Putamen (tissue), 1 donor: ENCODE data around the gene C19orf81.

ENCODE experiments used
- DNase-seq: peaks from one replicate; pipeline ENCODE4 v3.0.0-alpha.2; 2016; ENCODE audit warnings: low spot score

The C19orf81 gene

DNA sequence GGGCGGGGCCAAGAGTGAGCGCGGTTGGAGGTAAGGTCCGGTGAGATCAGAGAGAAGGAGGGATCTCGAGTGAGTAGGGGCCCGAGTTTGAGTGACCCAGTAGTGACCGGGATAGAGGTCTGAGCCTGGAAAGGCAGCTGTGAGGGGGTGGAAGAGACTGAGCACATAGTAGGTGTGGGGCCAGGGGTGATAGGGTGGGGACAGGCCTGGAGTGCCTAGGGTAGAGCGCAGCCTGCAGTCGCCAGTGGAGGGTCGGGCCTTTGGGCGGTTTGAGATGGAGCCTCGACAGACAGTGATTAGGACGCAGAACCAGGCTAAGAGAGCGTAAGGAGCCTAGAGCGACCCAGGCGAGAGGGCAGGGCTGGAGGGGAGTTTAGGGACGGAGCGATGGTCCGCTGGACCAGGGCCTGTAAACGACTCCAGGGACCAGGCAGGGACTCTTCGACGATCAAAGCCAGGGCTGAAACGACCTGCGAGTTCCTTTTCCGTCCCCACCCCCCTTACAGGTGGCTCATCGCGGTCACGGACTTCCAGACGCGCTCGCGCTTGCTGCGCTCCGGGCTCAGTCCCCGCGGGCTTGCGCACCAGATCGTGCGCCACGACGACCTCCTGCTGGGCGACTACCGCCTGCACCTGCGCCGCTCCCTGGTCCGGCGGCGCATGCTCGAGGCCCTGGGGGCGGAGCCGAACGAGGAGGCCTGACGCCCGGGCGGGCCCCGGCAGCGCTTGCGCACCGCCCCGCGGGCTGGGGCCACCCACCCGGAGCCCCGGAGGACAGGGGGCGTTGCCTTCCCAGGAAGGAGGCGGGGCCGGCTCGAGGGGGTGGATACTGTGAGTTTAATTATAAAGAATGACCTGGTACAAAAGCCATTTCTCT is 9.4 kb downstream of the C19orf81 start:
- peak; percentile 86 for DNase-seq

GRCh38 chr19:50659318-50660087 is 10.3 kb downstream of the C19orf81 start:
- DNase-seq = no peak

- DNase-seq = no peak
These were observed 10.8 kb downstream of the C19orf81 start for GRCh38 chr19:50660088-50660366.

GRCh38 chr19:50661023-50661422 is 11.8 kb downstream of the C19orf81 start:
- DNase-seq = no peak

GRCh38 chr19:50661766-50662650 is 12.8 kb downstream of the C19orf81 start:
- DNase-seq = no peak

DNA sequence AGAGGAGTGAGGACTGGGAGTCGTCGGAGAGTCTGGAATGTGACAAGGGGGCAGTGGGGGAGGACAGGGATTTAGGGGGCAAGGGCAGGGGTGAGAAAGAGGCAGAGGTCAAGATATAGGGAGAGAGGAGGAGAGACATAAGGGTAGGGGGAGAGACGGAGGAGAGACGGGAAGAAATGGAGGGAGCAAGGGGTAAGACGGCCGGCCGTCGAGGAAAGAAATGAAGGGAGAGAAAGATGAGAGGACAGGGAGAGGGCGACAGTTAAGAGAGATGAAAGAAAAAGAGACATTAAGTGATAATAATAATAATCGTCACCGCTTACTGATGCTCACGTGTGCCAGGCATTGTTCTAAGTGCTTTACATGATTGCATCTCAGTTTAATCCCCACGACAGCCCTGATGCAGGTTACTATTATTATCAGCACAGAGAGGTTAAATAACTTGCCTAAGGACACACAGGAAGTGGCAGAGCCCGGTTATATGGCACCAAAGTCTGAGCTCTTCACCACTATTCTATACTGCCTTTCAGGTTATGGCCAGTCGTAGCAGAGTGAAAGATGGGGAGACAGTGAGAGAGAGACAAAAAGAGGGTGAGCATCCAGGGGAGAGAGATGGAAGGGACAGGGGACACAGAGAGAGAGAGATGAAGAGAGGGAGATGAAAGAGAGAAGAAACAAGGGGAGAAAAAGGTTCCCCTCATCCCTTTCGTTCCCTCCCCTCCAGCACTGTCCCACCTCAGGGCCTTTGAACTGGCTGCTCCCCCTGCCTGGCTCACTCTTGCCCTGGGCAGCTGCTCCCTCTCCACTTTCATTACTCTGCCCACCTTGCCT is 13.6 kb downstream of the C19orf81 start:
- no peak for DNase-seq

DNA sequence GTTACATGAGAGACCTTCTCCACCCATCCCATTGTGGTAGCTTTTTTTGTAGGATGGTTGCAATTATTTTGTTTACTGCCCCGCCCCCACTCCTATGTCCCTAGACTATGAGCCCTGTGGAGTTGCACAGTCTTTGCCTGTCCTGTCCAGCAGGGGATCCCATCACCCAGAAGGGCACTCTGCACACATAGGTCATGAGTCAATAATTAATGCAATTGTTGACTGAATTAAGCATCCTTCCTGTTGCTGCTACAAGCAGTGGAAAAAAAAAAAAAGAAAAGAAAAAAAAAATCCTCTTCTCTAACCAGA is 14.2 kb downstream of the C19orf81 start:
- no peak for DNase-seq

DNA sequence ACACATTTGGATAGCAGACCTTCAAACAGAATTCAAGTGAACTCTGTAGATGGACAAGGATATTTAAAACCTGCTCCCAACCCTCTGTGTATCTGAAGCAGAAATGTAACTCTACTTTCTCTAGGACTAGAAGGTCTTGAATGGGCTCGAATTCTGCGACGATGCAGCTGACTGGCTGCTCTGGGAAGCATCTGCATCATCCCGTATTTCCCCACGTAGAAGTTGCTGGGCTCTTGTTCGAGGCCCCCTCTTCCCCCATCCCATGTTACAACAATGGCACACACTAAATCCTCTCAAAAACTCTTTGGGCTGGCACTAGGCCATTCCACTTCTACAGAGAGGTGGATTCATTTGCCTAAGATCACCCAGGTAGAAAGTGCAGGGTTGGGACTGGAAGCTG is 15.0 kb downstream of the C19orf81 start:
- DNase-seq = no peak

DNA sequence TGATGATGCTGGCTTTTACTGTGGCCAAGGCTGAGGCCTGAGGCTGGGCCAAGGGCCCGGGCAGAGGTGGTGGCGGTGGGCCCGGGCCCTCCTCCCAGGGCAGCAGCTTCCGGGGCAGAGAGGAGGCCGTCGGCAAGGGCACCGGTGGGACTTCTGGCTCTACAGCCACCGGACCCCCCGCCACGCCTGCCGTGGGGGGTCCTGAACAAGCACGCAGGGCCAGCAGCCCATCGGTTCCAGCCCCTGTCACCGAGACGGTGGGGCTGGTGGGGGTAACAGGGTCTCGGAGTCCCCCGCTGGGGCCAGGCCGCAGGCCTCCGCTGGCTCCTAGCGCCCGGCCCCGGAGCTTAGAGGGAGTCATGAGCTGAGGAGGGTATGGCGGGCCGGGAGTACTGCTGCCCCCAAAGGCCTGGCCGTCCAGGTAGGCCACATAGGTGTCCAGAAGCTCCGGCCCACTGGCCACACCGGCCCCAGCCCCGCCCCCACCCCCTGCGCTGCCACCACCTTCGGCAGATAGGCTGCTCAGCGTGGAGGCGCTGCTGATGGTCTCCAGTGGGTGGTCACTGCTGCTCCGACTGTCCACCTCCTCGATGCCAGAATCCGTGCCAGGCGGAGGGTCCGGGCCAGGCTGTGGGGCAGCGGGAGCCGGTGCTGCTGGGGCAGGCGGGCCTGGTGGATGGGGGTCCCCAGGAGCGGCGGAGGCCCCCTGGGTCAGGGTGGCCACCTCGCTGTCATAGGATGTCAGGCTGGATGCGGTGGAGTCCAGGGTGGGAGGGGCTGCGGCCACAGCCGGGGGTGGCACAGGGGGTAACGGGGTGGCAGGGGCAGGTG is 17.3 kb downstream of the C19orf81 start:
- DNase-seq = no peak

GRCh38 chr19:50667177-50667758 is 18.0 kb downstream of the C19orf81 start:
- DNase-seq = no peak

DNA sequence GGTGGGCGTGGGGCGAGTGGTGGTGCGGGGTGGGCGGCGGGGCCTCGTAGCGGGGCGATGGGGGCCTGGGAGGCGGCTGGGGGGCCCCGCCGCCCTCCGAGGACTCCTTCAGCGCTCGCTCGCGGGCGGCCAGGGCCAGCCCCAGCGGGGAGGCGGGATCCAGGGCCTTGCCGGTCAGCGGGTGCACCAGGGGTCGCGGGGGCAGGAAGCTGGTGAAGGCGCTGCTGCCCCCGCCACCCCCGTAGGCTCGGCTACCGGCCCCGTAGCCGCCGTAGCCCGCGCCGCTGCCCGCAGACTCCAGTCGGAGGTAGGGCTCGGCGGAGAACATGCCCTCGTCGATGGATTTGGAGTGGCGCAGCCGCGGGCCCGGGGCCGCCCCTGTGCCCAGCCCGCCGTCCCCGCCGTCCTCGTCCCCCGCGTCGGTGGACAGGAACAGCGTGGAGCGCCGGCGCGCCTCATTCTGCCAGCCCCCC is 18.6 kb downstream of the C19orf81 start:
- DNase-seq = no peak

DNA sequence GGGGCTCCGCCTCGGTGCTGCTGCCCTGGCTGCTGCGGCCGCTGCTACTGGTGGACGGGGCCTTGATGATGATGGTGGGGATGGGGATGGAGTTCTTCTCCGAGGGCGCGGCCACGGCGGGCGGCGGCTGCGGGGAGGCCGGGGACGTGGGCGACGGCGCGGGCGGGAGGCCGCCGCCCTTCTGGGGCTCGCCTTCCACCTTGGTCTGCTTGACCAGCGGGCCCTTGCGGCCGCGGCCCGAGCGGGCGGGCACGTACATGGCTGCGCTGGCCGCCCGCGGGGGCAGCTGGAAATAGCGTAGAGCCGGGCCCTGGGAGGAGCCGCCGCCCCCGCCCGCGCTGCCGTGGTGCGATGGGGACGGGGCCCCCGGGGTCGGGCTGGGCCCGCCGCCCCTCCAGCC is 19.2 kb downstream of the C19orf81 start:
- no peak for DNase-seq

DNA sequence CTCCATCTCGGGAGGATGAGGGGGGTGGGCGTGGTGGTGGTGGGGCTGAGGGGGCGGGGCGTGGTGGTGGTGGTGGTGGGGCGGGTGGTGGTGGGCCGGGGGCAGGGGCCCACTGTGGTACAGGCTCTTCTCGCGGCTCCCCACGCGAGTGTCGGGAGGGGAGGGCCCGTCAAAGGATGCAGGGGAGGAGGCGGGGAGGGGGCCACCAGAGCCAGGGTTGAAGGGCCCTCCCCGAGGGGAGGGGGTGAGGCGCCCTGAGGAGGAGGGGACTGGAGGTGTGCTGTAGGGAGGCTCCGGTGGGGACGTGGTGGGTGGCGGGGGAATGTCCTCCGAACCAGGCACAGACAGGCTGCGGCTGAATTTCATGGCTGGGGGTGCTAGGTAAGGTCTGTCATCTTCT is 19.6 kb downstream of the C19orf81 start:
- DNase-seq = no peak

GRCh38 chr19:50669302-50670101 is 20.3 kb downstream of the C19orf81 start:
- DNase-seq = no peak

DNA sequence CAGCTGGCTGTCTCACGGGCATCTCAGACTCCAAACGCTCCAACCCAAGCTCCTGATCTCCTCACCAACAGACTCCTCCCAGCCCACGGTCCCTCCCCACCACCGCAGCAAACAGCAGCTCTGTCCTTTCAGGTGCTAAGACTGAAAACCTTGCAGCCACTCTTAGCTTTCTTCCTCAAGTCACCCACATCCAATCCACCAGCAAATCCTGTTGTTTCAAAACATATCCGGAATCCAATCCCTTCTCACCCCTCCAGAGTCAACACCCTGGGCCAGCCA is 20.8 kb downstream of the C19orf81 start:
- no peak for DNase-seq

DNA sequence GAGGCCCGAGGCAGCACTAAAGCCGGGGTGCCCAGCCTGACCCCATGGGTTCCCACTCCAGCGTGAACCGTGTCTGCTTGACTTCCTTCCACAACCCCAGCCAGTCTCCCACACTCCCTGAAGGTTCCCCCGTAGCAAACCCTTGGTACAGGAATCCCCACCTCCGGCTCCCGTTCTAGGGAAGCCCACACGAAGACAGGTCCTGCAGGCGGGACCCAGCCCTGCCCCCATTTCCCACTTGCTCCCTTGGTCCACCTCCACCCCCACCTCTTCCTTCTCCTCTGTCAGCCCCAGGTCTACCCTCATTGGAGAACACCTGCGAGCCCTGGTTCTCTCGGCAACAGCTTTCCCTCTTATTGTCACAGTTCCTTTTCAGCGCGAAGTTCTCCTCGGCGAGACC is 23.9 kb downstream of the C19orf81 start:
- DNase-seq = no peak

GRCh38 chr19:50676625-50677197 is 27.5 kb downstream of the C19orf81 start:
- DNase-seq = no peak

DNA sequence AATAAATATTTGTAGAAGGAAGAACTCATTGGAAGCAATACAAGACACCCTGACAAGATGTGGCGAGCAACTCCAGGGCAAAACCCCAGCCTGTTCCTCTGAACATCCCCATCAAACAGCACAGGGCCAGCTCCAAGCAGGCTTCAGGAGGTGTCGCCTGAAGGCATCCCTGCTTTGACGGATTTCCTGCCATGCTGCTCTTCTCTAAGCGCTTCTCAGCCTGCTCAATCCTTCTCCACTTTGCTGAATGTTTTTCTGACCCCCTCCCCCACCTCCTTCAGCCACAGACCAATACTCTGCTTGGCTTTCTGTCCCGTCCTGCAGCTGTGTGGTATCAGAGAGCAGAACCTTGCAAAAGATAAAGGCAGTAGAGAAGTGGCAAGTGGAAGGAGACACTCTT is 28.4 kb downstream of the C19orf81 start:
- no peak for DNase-seq

DNA sequence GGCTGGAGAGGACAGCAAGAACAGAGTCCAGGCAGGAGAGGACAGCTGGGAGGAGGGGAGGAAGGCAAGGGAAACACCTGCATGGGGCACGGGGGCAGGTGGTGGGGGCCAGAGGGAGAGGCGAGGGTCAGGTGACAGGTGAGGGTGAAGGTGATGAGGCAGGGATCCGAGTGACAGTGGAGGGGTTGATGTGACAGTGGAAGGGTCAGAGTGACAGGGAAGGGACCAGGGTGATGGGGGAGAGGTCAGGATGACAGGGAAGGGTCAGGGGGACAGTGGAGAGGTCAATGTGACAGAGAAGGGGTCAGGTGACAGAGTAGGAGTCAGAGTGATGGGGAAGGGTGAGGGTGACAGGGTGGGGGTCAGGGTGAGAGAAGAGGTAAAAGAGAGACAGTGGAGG is 29.1 kb downstream of the C19orf81 start:
- DNase-seq = no peak
